GM18507 (cell line): ENCODE results near the gene LAMA2.
A peak's percentile ranks its signal among the peaks of the same experiment; 100 is the strongest.

Source experiments
- DNase-seq: peaks from one replicate; pipeline ENCODE4 v3.0.0; 2011; ENCODE audit warnings: low read depth; ENCODE audit not compliant: insufficient read length; ENCODE audit errors: extremely low spot score
- FAIRE-seq: peaks from 2 replicates; lab custom pipeline; 2011; peaks lifted over from hg19 to GRCh38; lab: Jason Lieb, UNC

The LAMA2 gene

GRCh38 chr6:129490521-129491255 is 607.8 kb downstream of the LAMA2 start:
- DNase-seq (peak; percentile 52), FAIRE-seq (peak; percentile 97)

- DNase-seq = no peak
- peak; percentile 5 for FAIRE-seq
Measured at GRCh38 chr6:129491436-129491835, 608.5 kb downstream of the LAMA2 start.

- DNase-seq = no peak
- no peak for FAIRE-seq
Measured at GRCh38 chr6:129492260-129492659, 609.3 kb downstream of the LAMA2 start.

GRCh38 chr6:129493354-129493902 is 610.5 kb downstream of the LAMA2 start:
- FAIRE-seq = no peak
- no peak for DNase-seq

- FAIRE-seq = no peak
- DNase-seq = no peak
Measured at GRCh38 chr6:129494099-129494498, 611.2 kb downstream of the LAMA2 start.

- no peak for FAIRE-seq
- DNase-seq = no peak
Measured at GRCh38 chr6:129494586-129494985, 611.6 kb downstream of the LAMA2 start.

- DNase-seq (no peak), FAIRE-seq (no peak)
Measured at GRCh38 chr6:129495652-129496051, 612.7 kb downstream of the LAMA2 start.

- FAIRE-seq (no peak), DNase-seq (no peak)
Measured at GRCh38 chr6:129497481-129498441, 614.8 kb downstream of the LAMA2 start.

GRCh38 chr6:129498541-129498940 is 615.6 kb downstream of the LAMA2 start:
- FAIRE-seq = no peak
- DNase-seq = no peak

GRCh38 chr6:129498950-129499842 is 616.3 kb downstream of the LAMA2 start:
- peak; percentile 60 for FAIRE-seq
- peak; percentile 9 for DNase-seq

- DNase-seq (no peak), FAIRE-seq (no peak)
Measured at GRCh38 chr6:129499843-129500219, 616.9 kb downstream of the LAMA2 start.

- DNase-seq = no peak
- no peak for FAIRE-seq
Measured at GRCh38 chr6:129500958-129501739, 618.2 kb downstream of the LAMA2 start.

- DNase-seq = no peak
- no peak for FAIRE-seq
Measured at GRCh38 chr6:129501740-129502660, 619.1 kb downstream of the LAMA2 start.

GRCh38 chr6:129504456-129504855 is 621.5 kb downstream of the LAMA2 start:
- DNase-seq (no peak), FAIRE-seq (no peak)

- no peak for DNase-seq
- no peak for FAIRE-seq
Measured at GRCh38 chr6:129507059-129507807, 624.3 kb downstream of the LAMA2 start.

GRCh38 chr6:129507846-129508245 is 624.9 kb downstream of the LAMA2 start:
- DNase-seq (no peak), FAIRE-seq (no peak)
